Measurements from ENCODE around the gene MAST4. TPM values are rescaled to one million over a fixed set of nuclear protein-coding genes. Genes with fewer than 3 reads are reported as not detected.

Gene MAST4
- total and polyA plus RNA-seq, 2 of the 13 experiments (the other 11 are each of a cell fraction or from before 2014, with no cell fraction given) = 3.4 to 3.7 TPM

- TF ChIP-seq MXD1 (CRISPR knock-in tag; IDR thresholded peaks at IDR 0.05) (no peak), GRHL1 (CRISPR knock-in tag; conservative IDR thresholded peaks at IDR 0.05) (no peak), PHF8 (CRISPR knock-in tag; IDR thresholded peaks at IDR 0.05) (peak; percentile 29; the same call in 1 of the 2 replicates), HNRNPH1 (optimal IDR thresholded peaks at IDR 0.05; ENCODE audit: low read depth, low read length) (no peak), ZNF326 (CRISPR knock-in tag; IDR thresholded peaks at IDR 0.05; ENCODE audit: borderline replicate concordance) (no peak), ZNF496 (CRISPR knock-in tag; IDR thresholded peaks at IDR 0.05; ENCODE audit: insufficient replicate concordance) (no peak), GABPA (IDR thresholded peaks at IDR 0.05; ENCODE audit: low read depth, low read length) (no peak), GABPA (CRISPR knock-in tag; IDR thresholded peaks at IDR 0.05; ENCODE audit: low read depth) (no peak), GFI1 (CRISPR knock-in tag; IDR thresholded peaks at IDR 0.05; ENCODE audit: borderline replicate concordance) (no peak), NFAT5 (CRISPR knock-in tag; IDR thresholded peaks at IDR 0.05) (no peak), PAXIP1 (CRISPR knock-in tag; conservative IDR thresholded peaks at IDR 0.05) (peak; percentile 37), PCBP1 (IDR thresholded peaks at IDR 0.05; ENCODE audit: borderline replicate concordance, low read depth, low read length) (no peak), SAP130 (CRISPR knock-in tag; IDR thresholded peaks at IDR 0.05; ENCODE audit: low read depth) (peak; percentile 36; the same call in 1 of the 2 replicates), ZNF709 (CRISPR knock-in tag; IDR thresholded peaks at IDR 0.05) (no peak), ZNF136 (CRISPR knock-in tag; IDR thresholded peaks at IDR 0.05; ENCODE audit: low read depth) (no peak), RNF219 (CRISPR knock-in tag; IDR thresholded peaks at IDR 0.05) (no peak), AGO2 (optimal IDR thresholded peaks at IDR 0.05; ENCODE audit: low read depth, low read length) (no peak)
Observed at GRCh38 chr5:67142816-67143215, 546.6 kb downstream of the MAST4 start (continued).

All from HepG2 (cell line).